Psoas muscle (tissue), 8 donors: ENCODE measurements around the gene CTU2. TPM values are rescaled to one million over a fixed set of nuclear protein-coding genes. Genes with fewer than 3 reads are reported as not detected.
A peak's percentile ranks its signal among the peaks of the same experiment; 100 is the strongest.

Source experiments
- ATAC-seq, 4 donors: fragments of 200-7000 bp; cut with Tn5 transposase; one replicate each; pipeline ENCODE4 v1.9.1; 2020; ENCODE audit warnings: moderate library complexity in 3 of 4, mild to moderate bottlenecking in 2 of 4
- DNase-seq, 2 donors: peaks; one replicate each; pipeline ENCODE4 v3.0.0-alpha.2; 2020
- H3K27ac ChIP-seq: fragments of 200-600 bp; one replicate; pipeline ENCODE4 v1.8.0; 2022
- H3K27me3 ChIP-seq, 3 donors: fragments of 200-600 bp in 1 of 3; one replicate each; pipeline versions ENCODE4 v1.6.1 to v1.8.0; 2013 to 2022; ENCODE audit warnings: low read length in 2 of 3, mild to moderate bottlenecking in 2 of 3, moderate library complexity in 1 of 3; ENCODE audit not compliant: insufficient read depth in 3 of 3
- H3K36me3 ChIP-seq, 2 donors: fragments of 200-600 bp in 1 of 2; one replicate each; pipeline versions ENCODE4 v1.6.1 to v1.8.0; 2013 to 2022; ENCODE audit warnings: low read depth in 1 of 2, mild to moderate bottlenecking in 1 of 2, moderate library complexity in 1 of 2; ENCODE audit not compliant: insufficient read depth in 1 of 2
- H3K4me1 ChIP-seq: fragments of 200-600 bp; one replicate; pipeline ENCODE4 v1.8.0; 2022
- H3K4me3 ChIP-seq: fragments of 200-600 bp; one replicate; pipeline ENCODE4 v1.8.0; 2022; ENCODE audit warnings: mild to moderate bottlenecking
- H3K9me3 ChIP-seq: fragments of 200-600 bp; one replicate; pipeline ENCODE4 v1.8.0; 2022
- WGBS, 3 donors: extraction: QIAGEN DNeasy Blood & Tissue Kit; methylation state at CpG; one replicate each; pipeline versions ENCODE4 v1.1.6 to v1.1.7; 2013; 5-methylcytosine and 5-hydroxymethylcytosine counted together
- intact Hi-C, 2 donors: fragments of 100-400 bp; cut with DNase I; formaldehyde crosslinking; loops; one replicate each; pipeline versions ENCODE4 v1.11.0 to v1.14.2; 2022
- polyA plus RNA-seq, 3 donors: library from polyadenylated mRNA; stranded (reverse); fragments of 200-250 nt; gene quantifications; one replicate each; pipeline ENCODE4 v1.2.3, GENCODE V29; 2013
- total RNA-seq, 4 donors: library from RNA; stranded (reverse); fragmentation: NEBNext Ultra II Directional in 2 of 4; extraction: Animal tissue kit (Norgen Biotek cat#: 25700) in 2 of 4; gene quantifications; one replicate each; pipeline versions ENCODE4 v1.2.1 to v1.2.4, GENCODE V29; 2021 to 2023
- TF ChIP-seq, protein P1 (sequence below): fragments of 200-600 bp; IDR thresholded peaks from one replicate; pipeline ENCODE4 v1.8.0; 2022; ENCODE audit warnings: antibody characterized with exemption
- donor health status: healthy with polysubstance abuse.
- donor health status: DM: no; HTN: no; CAD: no; lungs with moderate emphysema.
- donor health status: Bipolar disorder and iron deficiency.
- donor health status: healthy.
- donor health status: DM: yes; HTN: yes; CAD: no.
- donor health status: DM: no; HTN: no; CAD: no.
- donor health status: DM: no; HTN: no; CAD: no.
- donor health status: DM: yes; HTN: yes; CAD: no.

Gene CTU2
- total and polyA plus RNA-seq, 7 donors = 12.4 to 24.1 (median 20.2) TPM

DNA sequence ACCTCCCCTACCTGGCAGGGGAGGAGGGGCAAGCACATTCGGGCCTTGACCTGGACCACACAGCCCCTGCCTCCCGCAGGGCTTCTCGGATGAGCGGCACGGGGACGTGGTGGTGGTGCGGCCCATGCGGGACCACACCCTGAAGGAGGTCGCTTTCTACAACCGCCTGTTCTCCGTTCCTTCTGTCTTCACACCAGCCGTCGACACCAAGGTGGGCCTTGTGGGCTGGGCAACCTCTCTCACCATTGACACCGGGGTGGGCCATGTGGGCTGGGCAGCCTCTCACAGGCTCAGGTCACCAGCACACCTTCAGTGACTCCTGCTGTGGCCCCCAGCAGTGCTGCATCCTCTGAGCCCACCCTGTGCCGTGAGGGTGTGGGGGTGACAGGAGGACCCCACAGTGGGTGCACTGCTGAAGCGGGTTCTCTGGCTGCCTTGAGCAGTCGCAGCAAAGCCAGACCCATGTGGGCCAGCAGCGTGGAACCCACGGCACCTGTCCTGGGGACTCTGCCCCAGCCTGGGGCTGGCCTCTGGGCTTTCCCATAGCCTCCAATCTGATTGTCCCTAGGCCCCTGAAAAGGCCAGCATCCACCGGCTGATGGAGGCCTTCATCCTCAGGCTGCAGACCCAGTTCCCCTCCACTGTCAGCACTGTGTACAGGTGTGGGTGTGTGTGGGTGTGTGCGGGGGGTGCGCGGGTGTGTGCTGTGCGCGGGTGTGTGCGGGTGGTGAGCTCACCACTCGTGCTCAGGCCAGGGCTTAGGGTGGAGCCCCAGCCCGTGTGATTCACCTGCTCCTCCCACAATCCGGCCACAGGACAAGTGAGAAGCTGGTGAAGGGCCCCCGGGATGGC, 7.5 kb downstream of the CTU2 start:
- TF ChIP-seq, protein P1, sequence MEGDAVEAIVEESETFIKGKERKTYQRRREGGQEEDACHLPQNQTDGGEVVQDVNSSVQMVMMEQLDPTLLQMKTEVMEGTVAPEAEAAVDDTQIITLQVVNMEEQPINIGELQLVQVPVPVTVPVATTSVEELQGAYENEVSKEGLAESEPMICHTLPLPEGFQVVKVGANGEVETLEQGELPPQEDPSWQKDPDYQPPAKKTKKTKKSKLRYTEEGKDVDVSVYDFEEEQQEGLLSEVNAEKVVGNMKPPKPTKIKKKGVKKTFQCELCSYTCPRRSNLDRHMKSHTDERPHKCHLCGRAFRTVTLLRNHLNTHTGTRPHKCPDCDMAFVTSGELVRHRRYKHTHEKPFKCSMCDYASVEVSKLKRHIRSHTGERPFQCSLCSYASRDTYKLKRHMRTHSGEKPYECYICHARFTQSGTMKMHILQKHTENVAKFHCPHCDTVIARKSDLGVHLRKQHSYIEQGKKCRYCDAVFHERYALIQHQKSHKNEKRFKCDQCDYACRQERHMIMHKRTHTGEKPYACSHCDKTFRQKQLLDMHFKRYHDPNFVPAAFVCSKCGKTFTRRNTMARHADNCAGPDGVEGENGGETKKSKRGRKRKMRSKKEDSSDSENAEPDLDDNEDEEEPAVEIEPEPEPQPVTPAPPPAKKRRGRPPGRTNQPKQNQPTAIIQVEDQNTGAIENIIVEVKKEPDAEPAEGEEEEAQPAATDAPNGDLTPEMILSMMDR = no peak
- Histone ChIP-seq H3K4me1 (no peaks in the 10 kb centered on the region), H3K9me3 (no peaks in the 10 kb centered on the region), H3K27me3 (no peaks in the 10 kb centered on the region), H3K4me3 (no peak overlapping the region), H3K36me3 (peaks cover 7 to 56% of the 10 kb centered on the region in 2 donors), H3K27ac (no peak overlapping the region)
- WGBS, 3 donors = 87 to 90% (median 89%) methylated on average over 26 to 30 of the region's 30 CpGs
- intact Hi-C loops = no loop called here
- DNase-seq = no peak
- no peak for ATAC-seq

DNA sequence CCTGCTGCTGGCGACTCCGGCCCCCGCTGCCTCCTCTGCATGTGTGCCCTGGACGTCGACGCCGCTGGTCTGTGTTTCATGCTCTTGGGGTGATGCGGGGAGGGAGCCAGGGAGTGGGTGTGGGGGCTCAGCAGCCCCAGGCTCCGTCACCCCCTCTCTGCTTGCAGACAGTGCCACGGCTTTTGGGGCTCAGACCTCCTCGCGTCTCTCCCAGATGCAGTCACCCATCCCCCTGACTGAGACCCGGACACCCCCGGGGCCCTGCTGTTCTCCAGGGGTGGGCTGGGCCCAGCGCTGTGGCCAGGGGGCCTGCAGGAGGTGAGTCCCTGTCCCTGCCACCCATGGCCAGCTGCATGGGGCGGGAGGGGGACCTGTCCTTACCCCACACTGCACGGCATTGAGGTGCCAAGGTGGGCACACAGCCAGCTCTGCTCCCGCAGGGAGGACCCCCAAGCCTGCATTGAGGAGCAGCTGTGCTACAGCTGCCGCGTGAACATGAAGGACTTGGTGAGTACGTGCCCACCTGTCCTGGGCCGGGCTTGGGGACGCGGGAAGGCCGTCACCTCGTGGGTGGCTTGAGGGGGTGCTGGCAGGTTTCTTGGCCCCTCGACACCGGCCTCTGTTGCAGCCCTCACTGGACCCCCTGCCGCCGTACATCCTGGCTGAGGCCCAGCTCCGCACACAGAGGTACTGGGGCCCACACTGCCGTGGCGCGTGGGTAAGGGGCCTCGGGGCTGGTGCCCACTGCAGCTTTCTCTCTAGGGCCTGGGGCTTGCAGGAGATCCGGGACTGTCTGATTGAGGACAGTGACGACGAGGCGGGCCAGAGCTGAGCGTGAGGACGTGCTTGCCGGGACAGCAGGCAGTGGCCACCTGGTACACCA, 8.4 kb downstream of the CTU2 start:
- Histone ChIP-seq H3K4me1 (no peaks in the 10 kb centered on the region), H3K27me3 (no peaks in the 10 kb centered on the region), H3K9me3 (no peaks in the 10 kb centered on the region), H3K27ac (no peak overlapping the region), H3K4me3 (no peak overlapping the region), H3K36me3 (peaks cover 7 to 57% of the 10 kb centered on the region in 2 donors)
- TF ChIP-seq, protein P1 = no peak
- intact Hi-C loops = no loop called here
- no peak for DNase-seq
- ATAC-seq = no peak
- WGBS, 3 donors = 82 to 86% (median 83%) methylated on average over 41 to 42 of the region's 42 CpGs

DNA sequence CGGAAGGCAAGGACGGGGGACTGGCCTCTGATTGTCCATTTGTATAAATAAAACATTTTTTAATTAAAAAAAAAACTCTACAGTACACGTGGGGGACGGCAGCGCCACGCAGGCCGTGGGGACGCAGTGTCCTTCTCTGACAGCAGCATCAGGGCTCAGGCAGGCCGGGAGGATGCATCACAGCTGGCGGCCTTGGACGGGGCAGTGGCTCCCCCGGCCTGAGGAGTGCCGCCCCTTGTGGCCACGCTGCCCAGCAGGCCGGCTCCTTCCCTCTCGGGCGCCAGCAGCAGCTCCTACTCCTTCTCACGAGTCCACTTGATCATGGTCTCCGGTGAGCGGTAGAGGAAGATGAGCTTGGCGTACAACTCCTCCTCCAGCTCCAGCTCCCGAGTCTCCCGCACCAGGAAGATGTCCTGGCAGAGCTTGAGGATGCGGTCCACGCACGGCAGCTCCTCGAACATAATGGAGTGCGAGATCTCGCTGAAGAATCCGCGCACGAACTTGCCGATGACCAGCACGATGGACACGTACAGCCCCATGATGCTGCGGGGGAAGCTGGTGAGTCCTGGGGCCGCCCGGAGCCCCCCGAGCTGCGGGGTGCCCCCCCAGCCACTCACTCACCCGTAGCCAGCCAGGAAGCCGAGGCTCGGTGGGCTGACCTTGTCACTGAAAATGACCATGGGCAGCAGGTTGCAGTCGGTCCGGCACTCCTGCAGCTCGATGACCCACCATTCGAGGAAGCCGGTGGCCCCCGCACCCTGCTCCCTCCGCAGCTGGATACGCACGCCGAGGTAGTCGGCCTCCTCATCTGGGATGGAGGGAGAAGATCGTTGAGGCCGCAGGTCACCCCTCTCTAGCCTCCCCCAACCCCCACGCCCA, 9.2 kb downstream of the CTU2 start:
- H3K27me3 ChIP-seq = no peaks in the 10 kb centered on the region
- no peaks in the 10 kb centered on the region for H3K9me3 ChIP-seq
- no peak overlapping the region for H3K27ac ChIP-seq
- 87 to 90% (median 90%) methylated on average over 50 to 57 of the region's 57 CpGs for WGBS, 3 donors
- ATAC-seq (peak in 1 of 4 donors; percentile 17), DNase-seq (no peak)
- H3K4me1 ChIP-seq = no peaks in the 10 kb centered on the region
- TF ChIP-seq, protein P1 = no peak
- intact Hi-C loops = no loop called here
- H3K4me3 ChIP-seq = no peak overlapping the region
- peaks cover 7 to 56% of the 10 kb centered on the region in 2 donors for H3K36me3 ChIP-seq

DNA sequence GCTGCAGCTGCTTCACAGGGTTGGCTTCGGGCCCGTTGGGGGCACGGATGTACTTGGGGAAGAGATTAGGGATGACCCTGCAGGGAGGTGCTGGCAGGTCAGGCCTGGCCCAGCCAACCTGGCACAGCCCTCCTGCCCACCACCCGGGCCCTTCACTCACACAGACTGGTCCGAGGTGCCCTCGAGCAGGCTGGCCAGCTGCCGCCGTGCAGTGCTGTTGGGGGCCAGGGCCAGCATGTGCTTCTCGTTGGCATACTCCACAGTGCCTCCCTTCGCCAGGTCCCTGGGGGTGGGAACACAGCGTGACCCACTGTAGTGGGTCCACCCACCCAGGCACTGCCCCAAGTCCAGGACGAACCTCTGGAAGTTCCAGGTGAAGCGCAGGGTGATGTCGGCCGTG, 9.9 kb downstream of the CTU2 start:
- Histone ChIP-seq H3K36me3 (peaks cover 7 to 62% of the 10 kb centered on the region in 2 donors), H3K27me3 (no peaks in the 10 kb centered on the region), H3K9me3 (no peaks in the 10 kb centered on the region), H3K4me1 (no peaks in the 10 kb centered on the region), H3K27ac (no peak overlapping the region), H3K4me3 (no peak overlapping the region)
- no peak for DNase-seq
- TF ChIP-seq, protein P1 = no peak
- WGBS, 3 donors = 69 to 80% (median 75%) methylated on average over 15 of the region's 15 CpGs
- no peak for ATAC-seq
- intact Hi-C loops = no loop called here
